ENCODE measurements around the gene FAM110A.
A peak's percentile ranks its signal among the peaks of the same experiment; 100 is the strongest.

The FAM110A gene

GRCh38 chr20:871948-872347 is 38.4 kb downstream of the FAM110A start:
- DNase-seq (ENCODE audit: extremely low spot score), result no peak
- POLR2A ChIA-PET, result no interaction called here
- CTCF ChIA-PET, result no interaction called here
- TF ChIP-seq SUZ12 (IDR thresholded peaks at IDR 0.05) (no peak), ZNF384 (IDR thresholded peaks at IDR 0.05) (no peak), LEF1 (IDR thresholded peaks at IDR 0.05; ENCODE audit: borderline replicate concordance) (no peak), ARNT (IDR thresholded peaks at IDR 0.05) (no peak), ELF4 (IDR thresholded peaks at IDR 0.05) (no peak), FOXK2 (IDR thresholded peaks at IDR 0.05) (no peak), FOXM1 (IDR thresholded peaks at IDR 0.05; ENCODE audit: borderline replicate concordance) (no peak)

DNA sequence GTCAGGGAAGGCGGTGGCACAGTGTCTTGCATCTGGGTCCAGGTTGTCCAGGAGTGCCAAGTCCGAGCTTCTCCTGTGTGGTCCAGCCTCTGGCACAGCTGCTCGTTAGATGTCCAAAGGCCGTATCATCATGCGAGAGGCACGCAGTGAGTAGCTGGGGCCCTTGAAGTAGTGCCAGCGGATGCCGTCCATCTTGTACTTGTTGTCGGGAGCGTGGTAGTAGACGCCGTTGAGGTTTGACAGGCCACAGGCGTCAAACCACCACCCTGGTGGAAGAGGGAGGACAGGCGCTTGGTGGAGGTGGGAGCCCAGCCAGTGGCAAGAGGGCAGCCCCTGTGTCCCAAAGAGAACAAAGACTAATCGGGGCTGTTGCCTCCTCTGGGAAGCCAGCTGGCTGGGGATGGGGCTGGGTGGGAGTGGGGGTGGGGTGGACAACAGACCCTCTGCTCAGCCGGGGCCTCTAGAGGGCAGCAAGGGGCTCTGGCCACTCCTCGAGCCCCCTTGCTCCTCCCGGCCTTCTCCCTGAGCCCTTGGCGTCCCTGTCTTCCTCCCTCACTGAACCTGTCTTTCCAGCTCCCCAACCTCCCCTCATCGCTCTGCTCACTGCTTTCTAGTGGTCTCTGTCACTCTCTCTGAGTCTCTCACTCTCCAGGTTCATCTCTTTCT is 39.5 kb downstream of the FAM110A start:
- CTCF ChIA-PET, result no interaction called here
- POLR2A ChIA-PET, result no interaction called here
- TF ChIP-seq BHLHE40 (IDR thresholded peaks at IDR 0.05; ENCODE audit: borderline replicate concordance), result no peak
- no peak for TF ChIP-seq SUZ12 (IDR thresholded peaks at IDR 0.05)
- no peak for TF ChIP-seq ARNT (IDR thresholded peaks at IDR 0.05)
- no peak for TF ChIP-seq CTBP1 (IDR thresholded peaks at IDR 0.05; ENCODE audit: borderline replicate concordance)
- TF ChIP-seq HDGF (IDR thresholded peaks at IDR 0.05; ENCODE audit: borderline replicate concordance), result no peak
- TF ChIP-seq TARDBP (IDR thresholded peaks at IDR 0.05), result no peak
- no peak for TF ChIP-seq ELF4 (IDR thresholded peaks at IDR 0.05)
- DNase-seq (ENCODE audit: extremely low spot score), result no peak

- ChIA-PET CTCF (no interaction called here), POLR2A (no interaction called here)
- no peak for DNase-seq (ENCODE audit: extremely low spot score)
- TF ChIP-seq FOXA1 (IDR thresholded peaks at IDR 0.05) (no peak), BHLHE40 (IDR thresholded peaks at IDR 0.05; ENCODE audit: borderline replicate concordance) (no peak), FOXM1 (IDR thresholded peaks at IDR 0.05; ENCODE audit: borderline replicate concordance) (no peak), CTBP1 (IDR thresholded peaks at IDR 0.05; ENCODE audit: borderline replicate concordance) (no peak), ZNF384 (IDR thresholded peaks at IDR 0.05) (no peak), FOXK2 (IDR thresholded peaks at IDR 0.05) (no peak), TARDBP (IDR thresholded peaks at IDR 0.05) (no peak), SUZ12 (IDR thresholded peaks at IDR 0.05) (no peak), HDGF (IDR thresholded peaks at IDR 0.05; ENCODE audit: borderline replicate concordance) (no peak)
- TF ChIP-seq, protein P1, sequence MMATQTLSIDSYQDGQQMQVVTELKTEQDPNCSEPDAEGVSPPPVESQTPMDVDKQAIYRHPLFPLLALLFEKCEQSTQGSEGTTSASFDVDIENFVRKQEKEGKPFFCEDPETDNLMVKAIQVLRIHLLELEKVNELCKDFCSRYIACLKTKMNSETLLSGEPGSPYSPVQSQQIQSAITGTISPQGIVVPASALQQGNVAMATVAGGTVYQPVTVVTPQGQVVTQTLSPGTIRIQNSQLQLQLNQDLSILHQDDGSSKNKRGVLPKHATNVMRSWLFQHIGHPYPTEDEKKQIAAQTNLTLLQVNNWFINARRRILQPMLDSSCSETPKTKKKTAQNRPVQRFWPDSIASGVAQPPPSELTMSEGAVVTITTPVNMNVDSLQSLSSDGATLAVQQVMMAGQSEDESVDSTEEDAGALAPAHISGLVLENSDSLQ (IDR thresholded peaks at IDR 0.05), result no peak
Measured at GRCh38 chr20:873875-874607, 40.5 kb downstream of the FAM110A start.

- CTCF ChIA-PET, result no interaction called here
- DNase-seq (ENCODE audit: extremely low spot score), result no peak
- no peak for TF ChIP-seq ARNT (IDR thresholded peaks at IDR 0.05)
- no peak for TF ChIP-seq FOXK2 (IDR thresholded peaks at IDR 0.05)
- TF ChIP-seq SUZ12 (IDR thresholded peaks at IDR 0.05), result no peak
- no peak for TF ChIP-seq L3MBTL2 (conservative IDR thresholded peaks at IDR 0.05)
- TF ChIP-seq FOXM1 (IDR thresholded peaks at IDR 0.05; ENCODE audit: borderline replicate concordance), result no peak
- no peak for TF ChIP-seq LEF1 (IDR thresholded peaks at IDR 0.05; ENCODE audit: borderline replicate concordance)
- no peak for TF ChIP-seq ZNF384 (IDR thresholded peaks at IDR 0.05)
- TF ChIP-seq, protein P1 (IDR thresholded peaks at IDR 0.05), result no peak
- TF ChIP-seq HDGF (IDR thresholded peaks at IDR 0.05; ENCODE audit: borderline replicate concordance), result no peak
- no peak for TF ChIP-seq BHLHE40 (IDR thresholded peaks at IDR 0.05; ENCODE audit: borderline replicate concordance)
- no peak for TF ChIP-seq SP1 (IDR thresholded peaks at IDR 0.05)
- no peak for TF ChIP-seq NFRKB (IDR thresholded peaks at IDR 0.05)
- POLR2A ChIA-PET, result no interaction called here
Measured at GRCh38 chr20:875115-875514, 41.6 kb downstream of the FAM110A start.

- POLR2A ChIA-PET, result no interaction called here
- DNase-seq (ENCODE audit: extremely low spot score), result no peak
- CTCF ChIA-PET, result interaction anchor here (0.6 kb wide), 1 partner anchor 78 kb away, joined by 3 read pairs; no protein-coding TSS in a partner anchor
- TF ChIP-seq FOXA1 (IDR thresholded peaks at IDR 0.05), result no peak
- TF ChIP-seq TARDBP (IDR thresholded peaks at IDR 0.05), result no peak
- no peak for TF ChIP-seq LEF1 (IDR thresholded peaks at IDR 0.05; ENCODE audit: borderline replicate concordance)
- TF ChIP-seq FOXM1 (IDR thresholded peaks at IDR 0.05; ENCODE audit: borderline replicate concordance), result no peak
- TF ChIP-seq CTBP1 (IDR thresholded peaks at IDR 0.05; ENCODE audit: borderline replicate concordance), result no peak
- TF ChIP-seq, protein P1 (IDR thresholded peaks at IDR 0.05), result no peak
- TF ChIP-seq ARNT (IDR thresholded peaks at IDR 0.05), result no peak
Measured at GRCh38 chr20:877814-878213, 44.3 kb downstream of the FAM110A start.

- no peak for TF ChIP-seq L3MBTL2 (conservative IDR thresholded peaks at IDR 0.05)
- no peak for TF ChIP-seq NFRKB (IDR thresholded peaks at IDR 0.05)
- TF ChIP-seq FOXM1 (IDR thresholded peaks at IDR 0.05; ENCODE audit: borderline replicate concordance), result no peak
- TF ChIP-seq SUZ12 (IDR thresholded peaks at IDR 0.05), result no peak
- no peak for TF ChIP-seq HDGF (IDR thresholded peaks at IDR 0.05; ENCODE audit: borderline replicate concordance)
- no peak for TF ChIP-seq SP1 (IDR thresholded peaks at IDR 0.05)
- DNase-seq (ENCODE audit: extremely low spot score), result peak; percentile 53
- CTCF ChIA-PET, result no interaction called here
- POLR2A ChIA-PET, result no interaction called here
Measured at GRCh38 chr20:878511-879307, 45.2 kb downstream of the FAM110A start.

Measured in HEK293T (cell line).